Immature natural killer cell (primary cell): ENCODE results near the gene NRP2. TPM values are rescaled to one million over a fixed set of nuclear protein-coding genes. Genes with fewer than 3 reads are reported as not detected.

Source experiments
- DNase-seq, 3 donors: peaks; one replicate each; pipeline ENCODE4 v3.0.0; 2022; ENCODE audit warnings: mixed read lengths in 1 of 3
- H3K27ac Mint-ChIP-seq, 6 donors: one replicate each; pipeline ENCODE4 v1.8.0; 2020; ENCODE audit warnings: mixed read lengths in 6 of 6, mild to moderate bottlenecking in 5 of 6, inconsistent platforms in 4 of 6, moderate library complexity in 3 of 6
- H3K27me3 Mint-ChIP-seq, 3 donors: one replicate each; pipeline ENCODE4 v1.8.0; 2020 to 2021; ENCODE audit warnings: low read depth in 3 of 3, mild to moderate bottlenecking in 3 of 3, mixed read lengths in 3 of 3, moderate library complexity in 3 of 3, inconsistent platforms in 1 of 3
- H3K36me3 Mint-ChIP-seq, 3 donors: one replicate each; pipeline ENCODE4 v1.8.0; 2020; ENCODE audit warnings: mixed read lengths in 3 of 3, inconsistent platforms in 2 of 3, mild to moderate bottlenecking in 2 of 3
- H3K4me1 Mint-ChIP-seq, 2 donors: one replicate each; pipeline ENCODE4 v1.8.0; 2020; ENCODE audit warnings: inconsistent platforms in 2 of 2, mild to moderate bottlenecking in 2 of 2, mixed read lengths in 2 of 2, moderate library complexity in 1 of 2
- H3K4me3 Mint-ChIP-seq, 5 donors: one replicate each; pipeline ENCODE4 v1.8.0; 2020; ENCODE audit warnings: mild to moderate bottlenecking in 5 of 5, mixed read lengths in 5 of 5, inconsistent platforms in 3 of 5, moderate library complexity in 3 of 5
- H3K9me3 Mint-ChIP-seq, 6 donors: one replicate each; pipeline ENCODE4 v1.8.0; 2020; ENCODE audit warnings: mild to moderate bottlenecking in 6 of 6, mixed read lengths in 6 of 6, inconsistent platforms in 4 of 6, moderate library complexity in 3 of 6
- polyA plus RNA-seq, 3 donors: library from polyadenylated mRNA; unstranded; fragments of 300-500 nt; fragmentation: Illumina TruSeq; gene quantifications; one replicate each; pipeline ENCODE4 v1.2.3, GENCODE V29; 2021

NRP2 gene
- polyA plus RNA-seq, 3 donors from 2014 or later = not detected

DNA sequence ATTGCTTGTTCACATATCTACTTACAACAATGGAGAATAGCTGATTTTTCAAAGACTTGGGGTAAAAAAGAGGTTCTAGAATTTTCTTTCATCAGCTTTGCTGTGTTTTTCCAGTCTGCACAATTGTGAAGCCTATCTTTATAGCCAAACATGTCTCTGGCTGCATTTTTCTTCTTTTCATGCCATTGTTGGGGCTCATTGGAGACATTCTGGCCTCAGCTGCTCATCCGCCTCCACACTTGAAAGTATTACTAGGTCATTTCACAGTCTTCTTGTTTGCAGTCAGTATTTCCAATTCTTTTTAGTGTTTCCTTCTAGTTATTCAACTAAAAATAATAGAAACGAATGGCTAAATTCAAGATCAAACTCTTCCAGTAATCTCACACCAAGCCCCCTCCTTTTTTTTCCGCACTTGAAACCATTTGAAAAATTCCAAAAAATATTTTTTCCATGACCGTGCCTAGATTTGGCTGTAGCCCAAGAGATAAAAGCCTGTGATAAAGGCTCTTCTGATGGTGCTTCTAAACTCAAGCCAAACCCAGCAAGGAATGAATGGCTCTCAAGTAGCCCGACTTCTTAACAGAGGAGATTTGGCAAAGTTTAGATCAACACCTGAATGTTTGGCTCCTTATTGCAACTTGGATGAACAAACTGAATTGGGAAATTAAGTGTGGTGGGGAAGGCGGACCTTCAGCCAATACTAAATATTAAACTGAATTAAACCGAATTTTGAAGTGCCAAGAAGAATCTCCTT lies 103.4 kb downstream of the NRP2 start:
- Mint-ChIP-seq H3K27ac (no peak overlapping the region), H3K4me3 (no peak overlapping the region), H3K4me1 (peaks cover 2 to 7% of the 10 kb centered on the region in 2 donors), H3K36me3 (no peaks in the 10 kb centered on the region), H3K9me3 (peaks cover 0 to 4% (median 0%) of the 10 kb centered on the region in 6 donors), H3K27me3 (peaks cover 3 to 6% (median 5%) of the 10 kb centered on the region in 3 donors)
- no peak for DNase-seq

DNA sequence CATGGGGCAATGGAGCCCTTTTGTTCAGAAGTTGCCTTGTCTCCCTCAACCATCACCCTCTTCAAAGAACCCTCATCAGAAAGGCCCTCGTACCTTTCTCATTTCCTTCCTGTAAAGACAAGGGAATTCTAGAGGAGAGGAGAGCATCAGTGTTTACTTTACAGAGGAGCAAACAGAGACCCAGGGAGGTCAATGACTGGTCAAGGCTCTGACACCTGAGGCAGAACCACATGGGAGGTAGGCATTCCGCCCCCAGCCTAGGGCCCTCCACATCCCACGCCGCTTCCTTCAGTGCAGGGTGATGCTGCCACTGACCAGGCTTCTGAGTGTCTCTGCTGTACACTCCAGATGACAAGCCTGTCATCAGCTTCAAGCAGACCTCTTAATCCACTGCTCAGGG lies 104.7 kb downstream of the NRP2 start:
- Mint-ChIP-seq H3K9me3 (peaks cover 0 to 4% (median 0%) of the 10 kb centered on the region in 6 donors), H3K36me3 (no peaks in the 10 kb centered on the region), H3K27ac (no peak overlapping the region), H3K4me3 (no peak overlapping the region), H3K4me1 (peaks cover 2 to 7% of the 10 kb centered on the region in 2 donors), H3K27me3 (peaks cover 3 to 8% (median 5%) of the 10 kb centered on the region in 3 donors)
- DNase-seq = no peak

DNA sequence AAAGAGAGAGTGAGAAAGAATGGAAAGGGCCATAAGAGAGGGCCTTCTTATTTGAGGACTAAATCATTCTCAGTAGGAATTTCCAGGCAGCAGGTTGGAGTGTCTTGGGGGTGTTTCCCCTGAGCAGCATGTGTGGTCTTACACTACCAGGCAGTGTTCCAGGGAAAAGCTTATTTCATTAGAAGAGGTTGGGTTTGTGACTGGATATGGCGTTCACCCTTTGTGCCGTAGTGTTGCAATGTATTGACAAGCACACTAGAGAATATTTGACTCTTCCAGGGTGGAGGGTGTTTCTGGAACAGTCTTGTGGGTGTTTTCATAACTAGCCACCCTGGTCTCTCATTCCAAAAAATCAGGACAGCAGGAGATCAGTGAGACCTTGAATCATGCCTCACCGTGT lies 105.5 kb downstream of the NRP2 start:
- no peak for DNase-seq
- peaks cover 3 to 9% (median 7%) of the 10 kb centered on the region in 3 donors for H3K27me3 Mint-ChIP-seq

DNA sequence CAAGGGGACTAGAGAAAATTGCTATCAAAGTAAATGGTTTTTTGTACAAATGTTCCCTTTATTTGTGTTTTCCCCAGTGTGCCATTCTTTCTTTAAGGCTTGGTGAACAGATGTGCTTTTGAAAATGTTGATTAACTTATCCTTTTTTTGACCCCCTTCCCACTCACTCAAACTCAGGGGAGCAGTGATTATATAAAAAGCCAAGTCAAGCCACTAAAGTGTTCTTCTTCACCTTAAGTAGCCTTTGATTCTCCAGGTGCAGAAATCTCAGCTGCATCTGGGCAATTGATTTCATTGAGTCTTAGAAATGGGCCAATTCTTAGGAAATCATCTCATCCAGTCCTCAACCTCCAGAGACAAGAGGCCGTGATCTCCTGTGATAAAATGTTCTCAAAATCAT lies 107.6 kb downstream of the NRP2 start:
- H3K36me3 Mint-ChIP-seq = no peaks in the 10 kb centered on the region
- no peak overlapping the region for H3K4me3 Mint-ChIP-seq
- H3K27me3 Mint-ChIP-seq = peaks cover 3 to 9% (median 9%) of the 10 kb centered on the region in 3 donors
- no peak for DNase-seq
- H3K4me1 Mint-ChIP-seq = peaks cover 2 to 7% of the 10 kb centered on the region in 2 donors
- H3K9me3 Mint-ChIP-seq = peaks cover 0 to 2% (median 0%) of the 10 kb centered on the region in 6 donors
- no peak overlapping the region for H3K27ac Mint-ChIP-seq

More for the DNA sequence above, 105.5 kb downstream of the NRP2 start:
- Mint-ChIP-seq H3K36me3 (no peaks in the 10 kb centered on the region), H3K4me1 (peaks cover 2 to 7% of the 10 kb centered on the region in 2 donors), H3K27ac (no peak overlapping the region), H3K9me3 (peaks cover 0 to 4% (median 0%) of the 10 kb centered on the region in 6 donors), H3K4me3 (no peak overlapping the region)

DNA sequence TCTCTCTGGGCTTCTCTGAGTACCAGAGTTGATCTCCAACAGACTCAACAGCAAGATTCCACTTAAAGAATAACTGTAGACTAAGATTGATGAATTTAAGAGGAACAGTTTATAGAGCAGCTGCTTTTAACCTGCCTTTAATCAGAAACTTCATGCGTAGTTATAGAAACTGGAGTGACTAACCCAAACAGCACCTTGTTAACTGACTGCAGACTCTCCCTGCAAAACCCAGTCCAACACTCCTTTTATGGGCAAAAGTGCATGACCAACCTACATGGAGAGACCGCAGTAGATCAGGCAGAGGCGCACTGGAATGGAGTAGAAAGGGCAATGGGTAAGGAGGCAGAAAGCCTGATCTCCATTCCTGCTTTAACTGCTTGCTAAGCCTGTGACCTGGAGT lies 110.6 kb downstream of the NRP2 start:
- H3K4me3 Mint-ChIP-seq = no peak overlapping the region
- no peak for DNase-seq
- no peaks in the 10 kb centered on the region for H3K4me1 Mint-ChIP-seq
- H3K9me3 Mint-ChIP-seq = no peaks in the 10 kb centered on the region
- peaks cover 3 to 10% (median 9%) of the 10 kb centered on the region in 3 donors for H3K27me3 Mint-ChIP-seq
- no peaks in the 10 kb centered on the region for H3K36me3 Mint-ChIP-seq
- no peak overlapping the region for H3K27ac Mint-ChIP-seq

DNA sequence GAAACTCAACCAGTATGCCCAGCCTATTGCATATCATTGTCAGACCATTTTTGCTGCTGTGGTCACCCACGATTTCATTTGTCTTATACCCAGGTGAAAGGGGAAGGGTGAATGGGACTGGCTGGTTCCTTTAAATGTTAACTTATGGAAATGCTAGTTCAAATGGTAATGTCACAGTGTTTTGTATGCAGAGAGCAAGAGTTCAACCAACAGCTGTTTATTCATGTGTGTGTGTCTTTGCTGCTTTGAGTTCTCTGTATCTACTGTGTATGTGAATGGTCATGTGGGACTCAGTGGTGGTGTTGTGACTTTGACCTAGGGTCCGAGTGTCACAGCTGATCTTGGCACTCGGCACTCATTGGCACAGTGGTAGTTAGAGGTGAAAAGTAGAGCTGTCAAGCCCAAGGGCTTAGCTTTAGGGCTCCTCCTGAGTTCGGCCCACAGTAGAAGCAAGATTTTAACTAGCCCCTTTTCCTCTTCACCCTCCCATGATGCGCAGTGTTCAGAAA lies 114.6 kb downstream of the NRP2 start:
- H3K9me3 Mint-ChIP-seq = peaks cover 0 to 1% (median 0%) of the 10 kb centered on the region in 6 donors

DNA sequence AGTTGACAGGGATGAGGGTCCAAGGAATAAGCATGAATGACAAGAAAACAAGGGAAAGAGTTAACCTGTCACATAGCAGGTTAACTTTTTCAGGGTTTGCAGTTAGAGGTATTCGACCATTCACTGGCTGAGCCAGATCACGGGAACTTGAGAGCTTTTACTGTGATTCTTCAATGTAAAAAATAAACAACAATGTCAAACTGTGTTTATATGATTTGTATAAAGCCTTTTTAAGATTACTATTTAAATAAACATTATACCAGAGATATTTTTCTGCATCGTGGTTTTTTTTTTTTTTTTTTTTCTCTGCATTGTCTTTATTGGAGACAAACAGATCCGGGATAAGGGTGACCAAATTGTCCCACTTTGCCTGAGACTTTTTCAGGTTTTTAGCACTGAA lies 115.6 kb downstream of the NRP2 start:
- Mint-ChIP-seq H3K36me3 (no peaks in the 10 kb centered on the region), H3K4me3 (no peak overlapping the region), H3K9me3 (peaks cover 0 to 1% (median 0%) of the 10 kb centered on the region in 6 donors), H3K27ac (no peak overlapping the region), H3K4me1 (no peaks in the 10 kb centered on the region), H3K27me3 (peaks cover 3 to 5% (median 5%) of the 10 kb centered on the region in 3 donors)
- no peak for DNase-seq

More for the DNA sequence above, 114.6 kb downstream of the NRP2 start:
- DNase-seq = no peak
- no peaks in the 10 kb centered on the region for H3K4me1 Mint-ChIP-seq
- H3K27me3 Mint-ChIP-seq = peaks cover 5% of the 10 kb centered on the region in 3 donors
- no peak overlapping the region for H3K4me3 Mint-ChIP-seq
- no peaks in the 10 kb centered on the region for H3K36me3 Mint-ChIP-seq
- no peak overlapping the region for H3K27ac Mint-ChIP-seq

DNA sequence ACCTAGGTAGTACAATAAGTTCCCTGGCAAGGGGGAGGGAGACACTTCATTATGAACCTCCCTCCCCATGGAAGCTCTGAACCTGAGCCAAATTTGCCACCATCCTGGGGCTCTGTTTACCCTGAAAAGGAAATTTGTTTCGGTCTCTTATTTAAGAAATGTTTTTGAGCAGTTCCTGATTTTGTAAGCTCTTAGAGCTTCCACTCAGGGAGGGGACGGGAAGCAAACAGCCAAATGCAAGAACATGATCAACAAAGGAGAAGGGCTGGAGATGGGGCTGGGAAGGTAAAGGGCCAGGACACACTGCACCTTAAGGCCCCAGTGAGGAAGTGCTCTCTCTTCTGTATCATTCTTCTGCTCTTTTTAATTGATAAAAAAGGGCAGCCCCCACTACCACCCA lies 117.9 kb downstream of the NRP2 start:
- H3K9me3 Mint-ChIP-seq = peaks cover 0 to 1% (median 0%) of the 10 kb centered on the region in 6 donors

DNA sequence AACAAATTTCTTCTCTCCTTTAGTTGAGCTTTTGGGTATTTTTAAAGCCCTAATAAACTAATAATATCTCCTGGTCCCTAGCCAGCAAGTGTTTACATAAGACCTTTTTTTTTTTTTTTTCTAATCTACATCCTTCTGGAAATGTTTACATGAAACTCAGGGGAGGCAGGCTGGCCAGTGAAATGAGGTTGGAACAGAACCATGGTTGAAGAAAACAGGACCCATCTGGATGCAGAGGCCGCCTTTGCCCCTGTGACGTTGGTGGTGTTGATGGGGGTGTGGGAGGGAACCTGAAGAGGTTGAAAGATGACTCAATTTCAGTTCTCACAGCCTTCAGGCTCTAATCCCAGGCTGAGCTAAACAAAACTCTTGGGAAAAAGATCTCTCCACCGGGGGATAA lies 118.5 kb downstream of the NRP2 start:
- H3K9me3 Mint-ChIP-seq = peaks cover 0 to 1% (median 0%) of the 10 kb centered on the region in 6 donors
- no peak overlapping the region for H3K4me3 Mint-ChIP-seq
- H3K36me3 Mint-ChIP-seq = no peaks in the 10 kb centered on the region
- H3K27me3 Mint-ChIP-seq = peaks cover 4 to 8% (median 5%) of the 10 kb centered on the region in 3 donors
- DNase-seq = no peak
- H3K4me1 Mint-ChIP-seq = no peaks in the 10 kb centered on the region
- H3K27ac Mint-ChIP-seq = peak overlapping the region in 1 of 6 donors; percentile 44

More for the DNA sequence above, 117.9 kb downstream of the NRP2 start:
- peaks cover 4 to 8% (median 5%) of the 10 kb centered on the region in 3 donors for H3K27me3 Mint-ChIP-seq
- no peaks in the 10 kb centered on the region for H3K4me1 Mint-ChIP-seq
- H3K27ac Mint-ChIP-seq = peak overlapping the region in 1 of 6 donors; percentile 44
- H3K4me3 Mint-ChIP-seq = no peak overlapping the region
- no peaks in the 10 kb centered on the region for H3K36me3 Mint-ChIP-seq
- no peak for DNase-seq

DNA sequence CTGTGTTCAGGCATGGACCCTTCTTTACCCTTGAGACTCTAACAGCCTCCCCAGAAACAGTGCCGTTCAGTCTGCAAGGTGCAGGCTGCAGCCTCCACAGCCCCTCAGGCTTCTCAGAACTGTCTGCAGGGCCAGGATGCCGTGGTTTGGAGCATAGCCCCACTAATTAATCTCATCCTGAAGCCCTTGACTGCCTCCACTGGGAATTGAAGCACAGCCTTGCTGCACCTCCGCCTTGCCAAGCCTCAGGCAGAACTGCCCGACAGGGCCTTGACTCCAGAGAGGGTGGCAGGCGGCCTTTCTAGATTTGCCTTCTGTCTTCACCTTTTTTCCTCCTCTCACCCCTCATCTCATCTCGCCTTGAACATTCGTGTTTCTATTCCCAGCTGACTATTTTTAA lies 119.8 kb downstream of the NRP2 start:
- peaks cover 3 to 9% (median 4%) of the 10 kb centered on the region in 3 donors for H3K27me3 Mint-ChIP-seq
- H3K4me1 Mint-ChIP-seq = no peaks in the 10 kb centered on the region
- no peak overlapping the region for H3K27ac Mint-ChIP-seq
- H3K36me3 Mint-ChIP-seq = no peaks in the 10 kb centered on the region
- H3K9me3 Mint-ChIP-seq = peaks cover 0 to 1% (median 0%) of the 10 kb centered on the region in 6 donors
- no peak overlapping the region for H3K4me3 Mint-ChIP-seq
- no peak for DNase-seq

DNA sequence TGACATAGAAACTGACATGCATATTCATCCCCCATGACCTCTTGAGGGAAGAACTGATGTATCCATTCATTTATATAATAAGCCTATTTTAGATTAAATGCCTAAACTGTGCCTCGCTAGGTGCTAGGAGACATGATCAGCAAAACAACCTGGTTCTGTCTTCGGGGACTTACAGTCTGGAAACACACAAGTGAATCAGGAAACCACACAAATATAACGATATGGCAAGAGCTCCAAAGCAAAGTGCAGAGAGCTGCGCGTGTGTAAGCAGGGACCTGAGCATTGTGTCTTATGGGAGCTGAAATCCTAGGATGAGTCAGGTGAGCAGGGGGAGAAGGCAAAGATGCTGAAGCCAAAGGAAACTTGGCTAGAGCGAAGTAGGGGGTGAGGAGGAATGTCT lies 120.6 kb downstream of the NRP2 start:
- Mint-ChIP-seq H3K9me3 (peaks cover 0 to 1% (median 0%) of the 10 kb centered on the region in 6 donors), H3K27ac (no peak overlapping the region), H3K4me3 (no peak overlapping the region), H3K36me3 (no peaks in the 10 kb centered on the region), H3K4me1 (no peaks in the 10 kb centered on the region), H3K27me3 (peaks cover 3 to 11% (median 4%) of the 10 kb centered on the region in 3 donors)
- DNase-seq = no peak

DNA sequence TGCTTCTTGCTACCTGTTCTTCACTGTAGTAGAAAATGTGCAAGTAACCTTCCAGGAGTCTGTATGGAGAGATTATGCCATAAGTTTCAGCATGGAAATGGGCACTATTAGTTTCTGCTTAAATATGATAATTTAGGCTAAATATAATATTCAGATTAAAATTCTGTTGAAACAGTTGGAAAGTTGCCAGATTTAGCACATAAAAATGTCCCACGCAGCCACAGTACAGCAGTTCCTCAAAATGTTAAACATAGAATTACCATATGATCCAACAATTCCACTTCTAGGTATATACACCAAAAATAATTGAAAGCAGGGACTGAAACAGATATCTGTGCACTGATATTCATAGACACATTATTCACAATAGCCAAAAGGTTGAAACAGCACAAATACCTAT lies 121.2 kb downstream of the NRP2 start:
- H3K4me3 Mint-ChIP-seq = no peak overlapping the region
- H3K27me3 Mint-ChIP-seq = peaks cover 2 to 11% (median 4%) of the 10 kb centered on the region in 3 donors

DNA sequence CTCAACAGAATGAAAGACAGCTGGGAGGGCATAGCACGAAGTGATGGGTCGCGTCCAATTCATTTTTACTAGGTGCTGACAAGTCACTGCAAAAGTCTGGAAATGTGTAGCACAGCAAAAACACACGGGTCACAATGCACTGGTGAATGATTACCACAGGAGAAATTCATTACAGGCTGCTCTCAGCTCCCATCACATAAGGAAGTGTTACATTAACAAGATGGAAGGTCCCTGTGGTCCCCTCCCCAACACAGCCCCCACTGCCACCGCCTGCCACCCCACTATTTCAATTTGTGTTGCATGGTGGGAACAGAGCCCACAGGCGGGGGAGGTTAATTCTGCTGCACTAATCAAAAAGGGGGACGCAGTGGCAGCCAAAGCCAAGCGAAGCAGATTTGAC lies 122.8 kb downstream of the NRP2 start:
- peaks cover 2 to 11% (median 4%) of the 10 kb centered on the region in 3 donors for H3K27me3 Mint-ChIP-seq
- no peak for DNase-seq
- H3K27ac Mint-ChIP-seq = no peak overlapping the region
- H3K4me1 Mint-ChIP-seq = no peaks in the 10 kb centered on the region
- H3K36me3 Mint-ChIP-seq = no peaks in the 10 kb centered on the region
- H3K4me3 Mint-ChIP-seq = no peak overlapping the region
- peaks cover 0 to 1% (median 0%) of the 10 kb centered on the region in 6 donors for H3K9me3 Mint-ChIP-seq

More for the DNA sequence above, 121.2 kb downstream of the NRP2 start:
- Mint-ChIP-seq H3K36me3 (no peaks in the 10 kb centered on the region), H3K4me1 (no peaks in the 10 kb centered on the region), H3K27ac (no peak overlapping the region), H3K9me3 (peaks cover 0 to 1% (median 0%) of the 10 kb centered on the region in 6 donors)
- DNase-seq = no peak

DNA sequence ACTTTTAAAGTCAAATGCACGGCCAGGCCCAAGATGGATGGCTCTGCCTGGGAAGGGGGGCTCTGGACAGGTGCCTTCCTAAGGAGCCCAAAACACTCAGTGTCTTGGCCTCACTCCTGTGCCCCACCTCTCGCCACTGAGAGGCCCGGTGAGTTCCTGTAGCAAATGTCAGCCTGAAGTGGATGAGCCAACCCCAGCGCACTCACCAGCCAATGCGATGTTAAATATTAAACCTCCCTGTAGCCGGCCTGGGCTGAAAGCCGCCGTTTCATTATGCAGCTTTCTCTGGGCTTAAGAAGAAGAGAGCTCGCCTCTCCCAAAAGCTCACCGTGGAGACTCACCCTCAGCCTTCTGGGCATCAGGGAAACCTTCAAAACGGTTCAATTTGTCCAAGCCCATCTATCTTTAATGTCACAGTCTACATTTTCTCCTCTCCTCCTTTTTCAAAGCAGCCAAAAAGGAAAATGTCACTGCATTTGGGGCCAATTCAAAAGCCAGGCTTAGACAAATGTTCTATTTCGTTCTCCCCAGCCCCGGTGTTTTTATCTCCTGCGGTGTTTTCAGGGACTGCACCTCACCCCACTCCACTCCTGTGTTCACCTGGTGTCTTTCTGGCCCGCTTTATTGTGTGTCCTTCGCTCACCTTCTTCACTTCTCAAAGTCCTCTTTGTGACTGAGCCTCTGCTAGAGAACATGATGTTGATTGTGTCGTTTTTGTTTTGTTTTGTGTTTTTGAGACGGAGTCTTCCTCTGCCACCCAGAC lies 124.0 kb downstream of the NRP2 start:
- H3K36me3 Mint-ChIP-seq = no peaks in the 10 kb centered on the region
- H3K4me3 Mint-ChIP-seq = no peak overlapping the region
- no peak for DNase-seq
- H3K27me3 Mint-ChIP-seq = peaks cover 2 to 10% (median 7%) of the 10 kb centered on the region in 3 donors
- no peaks in the 10 kb centered on the region for H3K9me3 Mint-ChIP-seq
- H3K27ac Mint-ChIP-seq = no peak overlapping the region
- H3K4me1 Mint-ChIP-seq = no peaks in the 10 kb centered on the region
